ENCODE data around the gene TIMM22.

DNA sequence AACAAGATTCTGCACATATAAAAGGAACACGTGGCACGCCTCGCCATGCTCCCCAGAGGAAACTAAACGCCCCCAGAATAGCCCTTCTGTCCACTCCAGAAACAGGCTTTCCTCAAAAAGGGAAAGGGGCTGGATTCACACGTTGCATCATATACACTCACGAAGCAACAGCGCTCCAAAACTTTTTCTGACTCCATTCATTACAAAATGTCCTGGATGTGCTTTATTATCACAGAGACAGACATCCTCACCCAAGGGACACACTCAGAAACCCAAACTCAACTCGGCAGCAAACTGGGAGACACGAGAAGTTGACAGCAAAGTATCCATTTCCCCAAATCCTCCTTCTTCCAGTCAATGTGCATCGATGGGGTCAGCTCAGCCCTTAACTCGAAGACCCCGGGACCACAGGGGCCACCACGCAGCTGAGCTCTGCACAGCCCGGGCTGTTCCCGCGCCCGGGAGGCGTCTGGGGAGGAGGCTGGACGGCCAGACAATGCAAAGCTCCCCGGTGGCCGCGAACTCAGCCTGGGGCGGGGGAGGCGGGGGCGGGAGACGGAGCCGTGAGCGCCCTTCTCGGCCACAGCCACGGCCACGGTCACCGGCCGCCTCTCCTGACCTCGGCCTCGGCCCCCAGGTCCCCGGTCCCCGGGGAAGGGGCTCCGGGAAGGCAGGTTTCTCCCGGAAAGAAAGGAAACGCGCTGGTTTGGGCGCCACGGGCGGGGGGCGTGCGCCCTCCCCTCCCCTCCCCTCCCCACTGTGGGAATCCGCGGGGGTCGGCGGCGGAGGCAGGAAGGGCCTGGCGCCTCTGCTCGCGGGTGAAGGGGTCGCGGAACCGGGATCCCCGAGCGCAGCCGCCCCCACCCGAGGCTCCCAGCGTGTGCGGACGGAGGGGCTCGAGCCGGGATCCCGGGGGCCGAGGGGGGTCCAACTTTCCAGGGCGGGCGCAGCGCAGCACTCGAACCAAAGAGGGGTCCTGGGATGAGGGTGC lies 18.5 kb upstream of the TIMM22 start:
- TF ChIP-seq, protein P1, sequence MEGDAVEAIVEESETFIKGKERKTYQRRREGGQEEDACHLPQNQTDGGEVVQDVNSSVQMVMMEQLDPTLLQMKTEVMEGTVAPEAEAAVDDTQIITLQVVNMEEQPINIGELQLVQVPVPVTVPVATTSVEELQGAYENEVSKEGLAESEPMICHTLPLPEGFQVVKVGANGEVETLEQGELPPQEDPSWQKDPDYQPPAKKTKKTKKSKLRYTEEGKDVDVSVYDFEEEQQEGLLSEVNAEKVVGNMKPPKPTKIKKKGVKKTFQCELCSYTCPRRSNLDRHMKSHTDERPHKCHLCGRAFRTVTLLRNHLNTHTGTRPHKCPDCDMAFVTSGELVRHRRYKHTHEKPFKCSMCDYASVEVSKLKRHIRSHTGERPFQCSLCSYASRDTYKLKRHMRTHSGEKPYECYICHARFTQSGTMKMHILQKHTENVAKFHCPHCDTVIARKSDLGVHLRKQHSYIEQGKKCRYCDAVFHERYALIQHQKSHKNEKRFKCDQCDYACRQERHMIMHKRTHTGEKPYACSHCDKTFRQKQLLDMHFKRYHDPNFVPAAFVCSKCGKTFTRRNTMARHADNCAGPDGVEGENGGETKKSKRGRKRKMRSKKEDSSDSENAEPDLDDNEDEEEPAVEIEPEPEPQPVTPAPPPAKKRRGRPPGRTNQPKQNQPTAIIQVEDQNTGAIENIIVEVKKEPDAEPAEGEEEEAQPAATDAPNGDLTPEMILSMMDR (IDR thresholded peaks at IDR 0.05): no peak
- peak; percentile 77 for TF ChIP-seq EZH2 (IDR thresholded peaks at IDR 0.05; ENCODE audit: borderline replicate concordance, insufficient read depth, low read depth, low read length, poor library complexity, severe bottlenecking)
